ENCODE measurements around the gene FOXRED2. TPM values are rescaled to one million over a fixed set of nuclear protein-coding genes. Genes with fewer than 3 reads are reported as not detected.

The FOXRED2 gene
- total RNA-seq (3.3 and 8.7 TPM in 2 replicates), polyA plus RNA-seq (3.8 and 8.8 TPM in 2 replicates), polyA minus RNA-seq (ENCODE audit: low replicate concordance) (13.7 and 28.1 TPM in 2 replicates)
- 5.1 and 9.6 TPM in 2 replicates for polyA plus RNA-seq (2012)

DNA sequence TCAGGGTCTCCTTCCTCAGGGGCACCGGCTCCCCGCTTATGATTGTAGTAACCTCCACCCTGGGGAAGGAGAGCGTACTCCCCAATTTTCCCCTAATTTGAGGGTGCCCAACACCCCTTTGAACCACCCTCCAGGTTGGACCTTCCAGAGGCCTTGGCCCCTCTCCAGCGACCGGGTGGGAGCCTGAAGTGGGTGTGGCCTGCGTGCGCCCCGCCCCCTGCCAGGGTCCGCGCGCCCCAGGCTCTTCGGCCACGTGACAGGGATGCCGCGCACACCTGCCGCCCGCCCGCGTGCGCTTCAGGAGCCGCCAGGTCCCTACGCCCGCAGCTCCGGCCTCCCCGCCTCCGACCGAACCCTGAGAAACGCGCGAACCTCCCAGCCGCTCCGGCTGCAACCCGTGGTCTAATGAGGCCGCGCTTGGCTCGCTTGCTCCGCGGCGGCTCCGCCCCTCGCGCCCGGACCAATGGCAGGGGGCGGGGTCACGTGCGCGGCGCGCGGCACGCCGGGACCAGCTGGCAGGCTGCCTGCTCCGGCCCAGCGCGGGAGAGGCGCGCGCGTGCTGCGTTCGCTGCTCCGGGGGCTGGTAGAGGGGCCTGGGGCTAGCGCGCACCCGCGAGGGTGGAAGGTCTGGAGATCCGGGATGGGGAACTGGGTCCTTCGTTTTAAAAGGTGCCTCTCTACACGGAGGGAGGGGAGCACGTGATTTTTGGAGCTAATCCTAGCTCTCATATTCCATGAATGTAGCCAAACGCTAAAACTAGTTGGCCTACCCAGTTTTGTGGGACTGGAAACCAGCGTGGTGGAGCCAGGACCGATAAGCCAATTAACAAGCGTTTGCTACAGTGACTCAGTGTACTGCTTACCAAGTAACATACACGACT, at the start of gene FOXRED2:
TSS of gene FOXRED2 (minus strand) at position 404 of the 881 bp plus-strand sequence. CDS start 618 bp downstream, outside the sequence.
- H3K4me2 ChIP-seq (ENCODE audit: extremely low read depth, insufficient read depth, low read length), result peak within 1 kb of the TSS; percentile 62
- peak within 1 kb of the TSS; percentile 83 for H2AFZ ChIP-seq (ENCODE audit: low read length)
- no peaks in the 10 kb centered on the region for H3K27me3 ChIP-seq (ENCODE audit: control insufficient read depth, insufficient read depth, low read length)
- no peaks in the 10 kb centered on the region for H3K4me1 ChIP-seq (ENCODE audit: control insufficient read depth, extremely low read depth, insufficient read depth, low read length)
- H3K27ac ChIP-seq (ENCODE audit: insufficient read depth, low read length), result peak within 1 kb of the TSS; percentile 43
- peak; percentile 67 to 81 for DNase-seq (ENCODE audit: low read depth in 2 of 2)
- H3K9ac ChIP-seq (ENCODE audit: insufficient read depth, low read length), result peak within 1 kb of the TSS; percentile 55
- H3K9me3 ChIP-seq (ENCODE audit: control insufficient read depth, insufficient read depth, low read depth, low read length), result no peaks in the 10 kb centered on the region
- H3K4me3 ChIP-seq (replicated peaks in 1 of 4; ENCODE audit: control extremely low read depth in 1 of 4, insufficient read depth in 1 of 4, low read depth in 3 of 4, low read length in 4 of 4), result peak within 1 kb of the TSS; percentile 45 to 64 (median 54)
- no peaks in the 10 kb centered on the region for H4K20me1 ChIP-seq (ENCODE audit: control insufficient read depth, extremely low read depth, insufficient read depth, low read length)
- H3K36me3 ChIP-seq (ENCODE audit: control insufficient read depth, insufficient read depth, low read length), result peaks cover 11% of the 10 kb centered on the region
- TF ChIP-seq EZH2 (IDR thresholded peaks at IDR 0.05; ENCODE audit: low read length, missing control alignments), result no peak
- TF ChIP-seq, protein P1, sequence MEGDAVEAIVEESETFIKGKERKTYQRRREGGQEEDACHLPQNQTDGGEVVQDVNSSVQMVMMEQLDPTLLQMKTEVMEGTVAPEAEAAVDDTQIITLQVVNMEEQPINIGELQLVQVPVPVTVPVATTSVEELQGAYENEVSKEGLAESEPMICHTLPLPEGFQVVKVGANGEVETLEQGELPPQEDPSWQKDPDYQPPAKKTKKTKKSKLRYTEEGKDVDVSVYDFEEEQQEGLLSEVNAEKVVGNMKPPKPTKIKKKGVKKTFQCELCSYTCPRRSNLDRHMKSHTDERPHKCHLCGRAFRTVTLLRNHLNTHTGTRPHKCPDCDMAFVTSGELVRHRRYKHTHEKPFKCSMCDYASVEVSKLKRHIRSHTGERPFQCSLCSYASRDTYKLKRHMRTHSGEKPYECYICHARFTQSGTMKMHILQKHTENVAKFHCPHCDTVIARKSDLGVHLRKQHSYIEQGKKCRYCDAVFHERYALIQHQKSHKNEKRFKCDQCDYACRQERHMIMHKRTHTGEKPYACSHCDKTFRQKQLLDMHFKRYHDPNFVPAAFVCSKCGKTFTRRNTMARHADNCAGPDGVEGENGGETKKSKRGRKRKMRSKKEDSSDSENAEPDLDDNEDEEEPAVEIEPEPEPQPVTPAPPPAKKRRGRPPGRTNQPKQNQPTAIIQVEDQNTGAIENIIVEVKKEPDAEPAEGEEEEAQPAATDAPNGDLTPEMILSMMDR (conservative IDR thresholded peaks at IDR 0.05 in 1 of 2, IDR thresholded peaks at IDR 0.05 in 1 of 2; ENCODE audit: low read depth in 1 of 2, low read length in 2 of 2), result no peak
- H3K79me2 ChIP-seq (ENCODE audit: control insufficient read depth, insufficient read depth, low read length), result no peaks in the 10 kb centered on the region

DNA sequence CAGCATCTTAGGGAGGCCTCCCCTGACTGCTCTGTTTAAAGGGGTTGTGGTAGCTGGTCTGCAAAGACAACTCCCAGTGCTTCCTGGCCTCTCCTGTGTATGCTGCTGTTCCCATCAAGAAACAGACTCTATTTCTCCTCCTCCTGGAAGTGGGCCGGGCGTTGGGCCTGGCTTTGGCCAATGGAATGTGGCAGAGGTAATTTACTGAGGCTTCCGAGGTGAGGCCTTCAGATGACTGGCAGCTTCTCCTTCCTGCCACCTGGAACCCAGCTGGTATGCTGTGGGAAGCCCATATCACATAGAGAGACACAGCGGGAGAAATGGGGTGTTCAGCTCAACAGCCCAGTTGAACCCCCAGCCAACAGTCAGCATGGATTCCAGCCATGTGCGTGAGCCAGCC, 47.3 kb upstream of the FOXRED2 start:
- no peaks in the 10 kb centered on the region for H3K4me1 ChIP-seq (ENCODE audit: control insufficient read depth, extremely low read depth, insufficient read depth, low read length)
- TF ChIP-seq, protein P1 (conservative IDR thresholded peaks at IDR 0.05 in 1 of 2, IDR thresholded peaks at IDR 0.05 in 1 of 2; ENCODE audit: low read depth in 1 of 2, low read length in 2 of 2), result no peak
- TF ChIP-seq EZH2 (IDR thresholded peaks at IDR 0.05; ENCODE audit: low read length, missing control alignments), result no peak
- H3K9ac ChIP-seq (ENCODE audit: insufficient read depth, low read length), result no peak overlapping the region
- no peak overlapping the region for H2AFZ ChIP-seq (ENCODE audit: low read length)
- H3K4me3 ChIP-seq (replicated peaks in 1 of 4; ENCODE audit: control extremely low read depth in 1 of 4, insufficient read depth in 1 of 4, low read depth in 3 of 4, low read length in 4 of 4), result no peak overlapping the region
- H3K27ac ChIP-seq (ENCODE audit: insufficient read depth, low read length), result no peak overlapping the region
- no peaks in the 10 kb centered on the region for H3K79me2 ChIP-seq (ENCODE audit: control insufficient read depth, insufficient read depth, low read length)
- no peaks in the 10 kb centered on the region for H3K9me3 ChIP-seq (ENCODE audit: control insufficient read depth, insufficient read depth, low read depth, low read length)
- no peaks in the 10 kb centered on the region for H3K36me3 ChIP-seq (ENCODE audit: control insufficient read depth, insufficient read depth, low read length)
- DNase-seq (ENCODE audit: low read depth in 2 of 2), result no peak
- no peaks in the 10 kb centered on the region for H4K20me1 ChIP-seq (ENCODE audit: control insufficient read depth, extremely low read depth, insufficient read depth, low read length)
- no peak overlapping the region for H3K4me2 ChIP-seq (ENCODE audit: extremely low read depth, insufficient read depth, low read length)
- peaks cover 24% of the 10 kb centered on the region for H3K27me3 ChIP-seq (ENCODE audit: control insufficient read depth, insufficient read depth, low read length)

DNA sequence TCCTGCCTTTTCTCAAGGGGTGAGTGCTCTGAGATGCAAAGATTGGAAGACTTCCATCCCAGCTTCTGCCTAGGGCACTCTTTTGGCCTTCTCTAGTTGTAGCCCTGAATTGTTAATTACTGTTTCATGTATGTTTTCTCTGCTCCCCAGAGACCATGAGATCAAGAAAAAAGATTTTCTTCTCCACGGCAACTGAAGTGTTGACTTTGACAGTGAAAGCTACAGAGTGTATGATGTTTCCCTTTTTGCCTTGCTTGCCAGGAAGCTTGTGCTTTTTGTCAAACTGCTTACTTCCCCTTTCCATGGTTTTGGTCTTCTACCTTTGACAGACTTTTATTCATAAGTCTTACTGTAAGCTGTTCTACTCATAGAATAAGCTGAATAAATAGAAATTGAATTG, 45.4 kb upstream of the FOXRED2 start:
- Histone ChIP-seq H3K27me3 (ENCODE audit: control insufficient read depth, insufficient read depth, low read length) (peaks cover 24% of the 10 kb centered on the region), H3K9ac (ENCODE audit: insufficient read depth, low read length) (no peak overlapping the region), H3K4me2 (ENCODE audit: extremely low read depth, insufficient read depth, low read length) (no peak overlapping the region), H3K36me3 (ENCODE audit: control insufficient read depth, insufficient read depth, low read length) (no peaks in the 10 kb centered on the region), H3K4me1 (ENCODE audit: control insufficient read depth, extremely low read depth, insufficient read depth, low read length) (no peaks in the 10 kb centered on the region), H3K4me3 (replicated peaks in 1 of 4; ENCODE audit: control extremely low read depth in 1 of 4, insufficient read depth in 1 of 4, low read depth in 3 of 4, low read length in 4 of 4) (no peak overlapping the region), H3K27ac (ENCODE audit: insufficient read depth, low read length) (no peak overlapping the region), H3K9me3 (ENCODE audit: control insufficient read depth, insufficient read depth, low read depth, low read length) (no peaks in the 10 kb centered on the region), H3K79me2 (ENCODE audit: control insufficient read depth, insufficient read depth, low read length) (no peaks in the 10 kb centered on the region), H2AFZ (ENCODE audit: low read length) (no peak overlapping the region), H4K20me1 (ENCODE audit: control insufficient read depth, extremely low read depth, insufficient read depth, low read length) (no peaks in the 10 kb centered on the region)
- TF ChIP-seq EZH2 (IDR thresholded peaks at IDR 0.05; ENCODE audit: low read length, missing control alignments), result no peak
- TF ChIP-seq, protein P1 (conservative IDR thresholded peaks at IDR 0.05 in 1 of 2, IDR thresholded peaks at IDR 0.05 in 1 of 2; ENCODE audit: low read depth in 1 of 2, low read length in 2 of 2), result no peak
- DNase-seq (ENCODE audit: low read depth in 2 of 2), result no peak
